DOHH2 (cell line): ENCODE results near the gene ITK.

Source experiments
- H3F3A ChIP-seq: fragments of 200-600 bp; sonication (generic), shearing (Covaris generic); 2 replicates; pipeline ENCODE4 v1.6.0; 2016; ENCODE audit warnings: antibody characterized with exemption, mild to moderate bottlenecking; ENCODE audit not compliant: control insufficient read depth, insufficient read depth
- H3K27ac ChIP-seq: fragments of 200-600 bp; sonication (generic); 2 replicates; pipeline ENCODE4 v1.5.1; 2014; ENCODE audit warnings: low read depth, mild to moderate bottlenecking, low read length, moderate library complexity
- H3K27me3 ChIP-seq: fragments of 200-600 bp; sonication (generic); 2 replicates; pipeline ENCODE4 v1.6.1; 2014; ENCODE audit warnings: mild to moderate bottlenecking, low read length, mixed read lengths; ENCODE audit not compliant: control insufficient read depth
- H3K36me3 ChIP-seq: fragments of 200-600 bp; sonication (generic); 2 replicates; pipeline ENCODE4 v1.6.1; 2014; ENCODE audit warnings: mild to moderate bottlenecking, low read length, moderate library complexity, mixed read lengths; ENCODE audit not compliant: control insufficient read depth
- H3K4me1 ChIP-seq: fragments of 200-600 bp; sonication (generic); 2 replicates; pipeline ENCODE4 v1.6.1; 2014; ENCODE audit warnings: mild to moderate bottlenecking, low read length, mixed read lengths; ENCODE audit not compliant: control insufficient read depth
- H3K4me2 ChIP-seq: fragments of 200-600 bp; sonication (generic); 2 replicates; pipeline ENCODE4 v1.6.0; 2014; ENCODE audit warnings: mild to moderate bottlenecking, low read length, moderate library complexity
- H3K4me3 ChIP-seq: fragments of 200-600 bp; sonication (generic); 2 replicates; pipeline ENCODE4 v1.5.1; 2014; ENCODE audit warnings: mild to moderate bottlenecking, low read length, mixed read lengths
- H3K79me2 ChIP-seq: fragments of 200-600 bp; sonication (generic); 2 replicates; pipeline ENCODE4 v1.6.1; 2014; ENCODE audit warnings: mild to moderate bottlenecking, low read length, mixed read lengths; ENCODE audit not compliant: control insufficient read depth
- H3K9me2 ChIP-seq: fragments of 200-600 bp; sonication (generic); replicated peaks from 2 replicates; pipeline ENCODE4 v1.6.1; 2014; ENCODE audit warnings: mild to moderate bottlenecking, low read length, mixed read lengths; ENCODE audit not compliant: control insufficient read depth
- H3K9me3 ChIP-seq: fragments of 200-600 bp; sonication (generic); 2 replicates; pipeline ENCODE4 v1.6.1; 2014; ENCODE audit warnings: antibody characterized with exemption, low read length, mixed read lengths; ENCODE audit not compliant: control insufficient read depth, insufficient read depth
- H4K20me1 ChIP-seq: fragments of 200-600 bp; sonication (generic); 2 replicates; pipeline ENCODE4 v1.6.0; 2014; ENCODE audit warnings: low read depth, mild to moderate bottlenecking, antibody characterized with exemption, low read length, moderate library complexity; ENCODE audit not compliant: control insufficient read depth, insufficient read depth
- CTCF ChIP-seq: fragments of 200-600 bp; sonication (generic); IDR thresholded peaks from one replicate; pipeline ENCODE4 v1.5.1; 2014; ENCODE audit warnings: antibody characterized with exemption, mild to moderate bottlenecking, low read depth, low read length; ENCODE audit not compliant: poor library complexity, severe bottlenecking
- EZH2phosphoT487 ChIP-seq: fragments of 200-600 bp; sonication (generic); IDR thresholded peaks from 2 replicates; pipeline ENCODE4 v1.6.1; 2017; ENCODE audit warnings: borderline replicate concordance, mild to moderate bottlenecking, antibody characterized with exemption, low read length, moderate library complexity, mixed read lengths

Gene ITK

GRCh38 chr5:157265714-157266285 is 85.2 kb downstream of the ITK start, which contains the start of gene CYFIP2:
TSS of gene CYFIP2 (plus strand) at chr5:157266123. CDS start at chr5:157285362, 19,239 bp downstream.
- TF ChIP-seq CTCF (no peak), EZH2phosphoT487 (no peak)
- Histone ChIP-seq H3K9me3 (no peaks in the 10 kb centered on the region), H3K9me2 (no peaks in the 10 kb centered on the region), H3K4me3 (peak within 1 kb of the TSS; percentile 93), H3K4me2 (peak within 1 kb of the TSS; percentile 99), H3K4me1 (peaks cover 67% of the 10 kb centered on the region), H3K79me2 (peaks cover 54% of the 10 kb centered on the region), H3K27me3 (no peaks in the 10 kb centered on the region), H3F3A (peaks cover 13% of the 10 kb centered on the region), H3K36me3 (peaks cover 44% of the 10 kb centered on the region), H3K27ac (peak within 1 kb of the TSS; percentile 98), H4K20me1 (no peaks in the 10 kb centered on the region)

DNA sequence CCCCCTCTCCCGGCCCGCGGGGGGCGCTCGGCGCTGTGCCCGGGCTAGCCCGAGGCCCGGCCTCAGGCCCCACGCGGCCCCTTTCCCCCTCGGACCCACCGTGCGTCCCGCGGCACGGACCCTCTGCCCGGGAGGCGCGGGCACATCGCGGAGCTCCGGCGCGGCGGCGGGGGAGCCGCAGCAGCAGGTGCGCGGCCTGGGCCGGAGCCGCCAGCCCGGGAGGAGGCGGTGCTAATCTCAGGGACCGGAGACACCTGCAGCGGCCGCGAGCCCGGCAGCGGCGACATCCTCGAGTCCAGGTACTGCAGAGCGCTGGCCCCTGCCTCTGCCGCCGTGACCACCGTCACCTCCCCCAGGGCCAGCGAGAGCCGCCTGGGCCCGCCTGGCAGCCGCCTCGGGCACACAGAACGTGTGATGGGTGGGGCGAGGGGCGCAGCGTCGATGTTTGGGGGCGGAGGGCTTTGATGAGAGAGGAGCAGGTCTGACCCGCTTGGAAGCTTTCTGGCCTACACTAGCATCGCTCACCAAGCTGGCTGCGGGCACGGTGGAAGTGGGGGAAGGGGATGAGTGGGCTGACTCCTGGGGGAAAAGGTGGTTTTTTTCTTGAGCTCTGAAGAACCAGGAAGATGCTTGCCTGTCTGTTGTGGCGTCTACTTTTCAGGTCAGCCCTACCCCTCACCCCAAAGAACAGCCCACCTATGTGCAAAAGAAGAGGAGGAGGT is 85.8 kb downstream of the ITK start:
- Histone ChIP-seq H3K27ac (peak overlapping the region; percentile 98), H3K4me3 (peak overlapping the region; percentile 93), H3K4me1 (peaks cover 74% of the 10 kb centered on the region), H3K36me3 (peaks cover 51% of the 10 kb centered on the region), H4K20me1 (no peaks in the 10 kb centered on the region), H3K79me2 (peaks cover 61% of the 10 kb centered on the region), H3K27me3 (no peaks in the 10 kb centered on the region), H3K4me2 (peak overlapping the region; percentile 99), H3K9me3 (no peaks in the 10 kb centered on the region), H3F3A (peaks cover 20% of the 10 kb centered on the region), H3K9me2 (no peaks in the 10 kb centered on the region)
- TF ChIP-seq CTCF: no peak
- TF ChIP-seq EZH2phosphoT487: no peak

- H3K79me2 ChIP-seq: peaks cover 62% of the 10 kb centered on the region
- peak overlapping the region; percentile 99 for H3K4me2 ChIP-seq
- no peaks in the 10 kb centered on the region for H3K27me3 ChIP-seq
- peaks cover 80% of the 10 kb centered on the region for H3K4me1 ChIP-seq
- H4K20me1 ChIP-seq: no peaks in the 10 kb centered on the region
- H3K9me3 ChIP-seq: no peaks in the 10 kb centered on the region
- peak overlapping the region; percentile 98 for H3K27ac ChIP-seq
- H3K9me2 ChIP-seq: no peaks in the 10 kb centered on the region
- TF ChIP-seq CTCF: no peak
- TF ChIP-seq EZH2phosphoT487: no peak
- H3K36me3 ChIP-seq: peaks cover 53% of the 10 kb centered on the region
- H3F3A ChIP-seq: peaks cover 23% of the 10 kb centered on the region
- H3K4me3 ChIP-seq: peak overlapping the region; percentile 93
Measured at GRCh38 chr5:157267025-157267424, 86.4 kb downstream of the ITK start.
